T-helper 17 cell (primary cell): ENCODE results near the gene GPC5. TPM values are rescaled to one million over a fixed set of nuclear protein-coding genes. Genes with fewer than 3 reads are reported as not detected.
A peak's percentile ranks its signal among the peaks of the same experiment; 100 is the strongest.
"Not testable (repeated sequence)": the region's sequence is repeated elsewhere in the genome, so short reads cannot be mapped to it uniquely, and the experiment has no call there.

Experiments
- ATAC-seq: fragments of 150-1000 bp; cut with Tn5 transposase; 2 replicates; pipeline ENCODE4 v1.10.0; 2021; ENCODE audit warnings: mild to moderate bottlenecking, moderate library complexity
- DNase-seq, 3 donors: peaks; one replicate each; pipeline versions ENCODE4 v3.0.0 to v3.0.0-alpha.2; 2020 to 2021
- H3K9me3 ChIP-seq: one replicate; pipeline ENCODE4 v1.7.0; 2013; ENCODE audit warnings: low read length, mild to moderate bottlenecking; ENCODE audit not compliant: control insufficient read depth, poor library complexity, severe bottlenecking
- H3K27ac Mint-ChIP-seq: one replicate; pipeline ENCODE4 v1.8.0; 2022; ENCODE audit warnings: mild to moderate bottlenecking, moderate library complexity, mixed read lengths
- H3K27me3 Mint-ChIP-seq: one replicate; pipeline ENCODE4 v1.8.0; 2022; ENCODE audit warnings: mixed read lengths
- H3K36me3 Mint-ChIP-seq: one replicate; pipeline ENCODE4 v1.8.0; 2022; ENCODE audit warnings: low read depth, mixed read lengths
- H3K4me1 Mint-ChIP-seq: one replicate; pipeline ENCODE4 v1.8.0; 2022; ENCODE audit warnings: mild to moderate bottlenecking, mixed read lengths
- H3K4me3 Mint-ChIP-seq: one replicate; pipeline ENCODE4 v1.8.0; 2022; ENCODE audit warnings: mild to moderate bottlenecking, moderate library complexity, mixed read lengths
- total RNA-seq, 4 donors: library from RNA in 2 of 4; stranded (reverse) in 2 of 4; gene quantifications; one replicate each; pipeline ENCODE4 v1.2.3 and lab custom pipeline; 2022 to 2026

The GPC5 gene
- total RNA-seq, 2 donors from 2014 or later, result 1.1 TPM; not detected in 1

DNA sequence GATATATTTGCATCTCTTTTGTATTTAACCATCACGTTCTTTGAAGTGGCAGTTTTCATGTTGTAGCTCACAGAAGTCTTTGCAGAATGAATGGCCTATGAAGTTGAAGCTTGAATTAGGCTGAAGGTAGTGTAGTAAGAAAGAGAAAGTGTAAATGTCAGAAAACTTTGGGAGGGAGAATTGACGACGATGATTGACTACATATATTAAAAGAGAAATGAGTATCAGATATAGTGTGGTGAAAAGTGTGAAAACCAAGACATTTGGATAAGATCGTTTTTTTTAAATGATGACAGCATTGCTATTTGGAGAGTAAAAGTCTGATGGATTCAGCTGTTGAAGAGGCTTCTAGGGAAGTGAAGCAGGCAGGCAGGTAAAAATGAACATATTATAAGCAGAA is 14.6 kb upstream of the GPC5 start:
- ATAC-seq, result no peak
- H3K9me3 ChIP-seq, result no peaks in the 10 kb centered on the region
- DNase-seq, result no peak
- Mint-ChIP-seq H3K27ac (no peak overlapping the region), H3K4me1 (peaks cover 4% of the 10 kb centered on the region), H3K36me3 (peaks cover 4% of the 10 kb centered on the region), H3K27me3 (peaks cover 29% of the 10 kb centered on the region), H3K4me3 (peak overlapping the region; percentile 19)

- DNase-seq (no peak), ATAC-seq (no peak)
- Mint-ChIP-seq H3K4me3 (no peak overlapping the region), H3K36me3 (peaks cover 4% of the 10 kb centered on the region), H3K4me1 (peaks cover 4% of the 10 kb centered on the region), H3K27ac (no peak overlapping the region), H3K27me3 (peaks cover 38% of the 10 kb centered on the region)
- H3K9me3 ChIP-seq, result no peaks in the 10 kb centered on the region
Observed at GRCh38 chr13:91384896-91385295, 13.5 kb upstream of the GPC5 start.

DNA sequence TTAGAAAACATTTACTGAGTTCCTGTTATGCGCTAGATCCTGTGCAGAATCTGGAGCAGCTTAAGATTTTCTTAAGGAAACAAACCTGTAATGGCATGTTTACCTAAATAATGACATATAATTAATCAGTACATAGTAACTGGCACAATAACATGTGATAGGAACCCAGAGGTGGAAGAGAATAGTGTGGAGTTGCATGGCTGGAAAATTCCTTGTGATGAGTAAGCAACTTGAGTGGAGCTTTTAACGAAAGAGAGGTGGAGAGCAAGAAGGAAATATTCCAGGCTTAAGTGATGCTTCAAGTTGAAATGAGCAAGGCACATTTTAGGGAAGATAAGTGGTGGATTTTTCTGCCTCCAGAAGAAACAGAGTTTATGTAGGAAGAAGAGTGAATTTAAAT is 9.2 kb upstream of the GPC5 start:
- Mint-ChIP-seq H3K4me1 (no peaks in the 10 kb centered on the region), H3K27ac (no peak overlapping the region)

GRCh38 chr13:91397595-91397994 is 826 bp upstream of the GPC5 start:
- DNase-seq (no peak), ATAC-seq (no peak)
- H3K9me3 ChIP-seq, result no peaks in the 10 kb centered on the region
- Mint-ChIP-seq H3K4me1 (peaks cover 9% of the 10 kb centered on the region), H3K4me3 (no peak overlapping the region), H3K27ac (no peak overlapping the region), H3K27me3 (peaks cover 35% of the 10 kb centered on the region), H3K36me3 (no peaks in the 10 kb centered on the region)

More for the DNA sequence above, 9.2 kb upstream of the GPC5 start:
- peaks cover 55% of the 10 kb centered on the region for H3K27me3 Mint-ChIP-seq
- H3K4me3 Mint-ChIP-seq, result no peak overlapping the region
- peaks cover 10% of the 10 kb centered on the region for H3K36me3 Mint-ChIP-seq
- DNase-seq (no peak), ATAC-seq (no peak)
- H3K9me3 ChIP-seq, result no peaks in the 10 kb centered on the region

GRCh38 chr13:91399189-91400062 is 1.0 kb downstream of the GPC5 start:
- H3K9me3 ChIP-seq, result no peaks in the 10 kb centered on the region
- Mint-ChIP-seq H3K27ac (no peak overlapping the region), H3K4me3 (peak overlapping the region; percentile 84), H3K27me3 (peaks cover 36% of the 10 kb centered on the region), H3K36me3 (no peaks in the 10 kb centered on the region), H3K4me1 (peaks cover 12% of the 10 kb centered on the region)
- ATAC-seq (no peak), DNase-seq (no peak)

- DNase-seq, result no peak
- no peak for ATAC-seq
- H3K4me1 Mint-ChIP-seq, result peaks cover 12% of the 10 kb centered on the region
- peak overlapping the region; percentile 84 for H3K4me3 Mint-ChIP-seq
- H3K9me3 ChIP-seq, result no peaks in the 10 kb centered on the region
- no peak overlapping the region for H3K27ac Mint-ChIP-seq
- no peaks in the 10 kb centered on the region for H3K36me3 Mint-ChIP-seq
- peaks cover 30% of the 10 kb centered on the region for H3K27me3 Mint-ChIP-seq
Observed at GRCh38 chr13:91400063-91400399, 1.6 kb downstream of the GPC5 start.

DNA sequence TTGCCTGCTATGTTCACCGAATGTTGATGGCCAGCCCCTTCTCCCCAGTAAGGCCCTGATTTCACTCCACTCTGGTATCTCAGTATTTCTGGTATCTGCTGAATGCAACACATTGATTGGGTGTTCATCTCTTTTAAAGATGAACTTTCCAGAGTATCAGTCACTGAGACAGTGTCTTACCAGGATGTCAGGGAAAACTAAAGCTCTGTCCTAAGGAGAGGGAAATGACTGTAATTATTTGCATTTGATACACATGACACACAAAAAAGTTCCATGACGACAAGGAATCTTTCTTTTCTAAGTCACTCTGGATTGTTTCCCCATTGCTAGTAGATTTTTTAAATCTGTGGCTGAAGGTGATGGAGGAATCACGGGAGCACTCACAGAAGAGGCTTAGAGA is 2.2 kb downstream of the GPC5 start:
- DNase-seq (no peak), ATAC-seq (no peak)
- H3K4me1 Mint-ChIP-seq, result peaks cover 12% of the 10 kb centered on the region
- no peaks in the 10 kb centered on the region for H3K9me3 ChIP-seq
- peaks cover 25% of the 10 kb centered on the region for H3K27me3 Mint-ChIP-seq
- H3K4me3 Mint-ChIP-seq, result no peak overlapping the region
- H3K36me3 Mint-ChIP-seq, result no peaks in the 10 kb centered on the region
- no peak overlapping the region for H3K27ac Mint-ChIP-seq

DNA sequence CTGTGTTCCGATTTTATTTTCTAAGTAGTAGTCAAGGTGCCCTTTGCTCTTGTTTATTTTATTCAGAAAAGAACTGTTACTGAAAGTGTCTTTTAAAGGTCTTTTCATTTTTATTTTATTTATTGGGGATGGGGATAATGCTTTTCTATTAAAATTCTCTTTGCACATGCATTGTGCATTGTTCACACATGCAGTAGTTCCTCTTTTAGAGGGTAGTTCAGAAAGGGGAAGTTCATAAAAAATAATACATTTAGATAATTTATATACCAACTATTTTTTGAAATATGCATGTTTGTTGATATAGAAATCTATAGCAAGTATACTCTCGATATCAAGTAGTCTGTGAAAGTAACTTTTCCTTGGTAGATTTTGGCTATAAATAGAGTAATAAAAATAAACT is 3.5 kb downstream of the GPC5 start:
- DNase-seq (no peak), ATAC-seq (no peak)
- Mint-ChIP-seq H3K4me1 (peaks cover 12% of the 10 kb centered on the region), H3K36me3 (no peaks in the 10 kb centered on the region), H3K27ac (no peak overlapping the region), H3K4me3 (no peak overlapping the region), H3K27me3 (peaks cover 23% of the 10 kb centered on the region)
- H3K9me3 ChIP-seq, result no peaks in the 10 kb centered on the region

DNA sequence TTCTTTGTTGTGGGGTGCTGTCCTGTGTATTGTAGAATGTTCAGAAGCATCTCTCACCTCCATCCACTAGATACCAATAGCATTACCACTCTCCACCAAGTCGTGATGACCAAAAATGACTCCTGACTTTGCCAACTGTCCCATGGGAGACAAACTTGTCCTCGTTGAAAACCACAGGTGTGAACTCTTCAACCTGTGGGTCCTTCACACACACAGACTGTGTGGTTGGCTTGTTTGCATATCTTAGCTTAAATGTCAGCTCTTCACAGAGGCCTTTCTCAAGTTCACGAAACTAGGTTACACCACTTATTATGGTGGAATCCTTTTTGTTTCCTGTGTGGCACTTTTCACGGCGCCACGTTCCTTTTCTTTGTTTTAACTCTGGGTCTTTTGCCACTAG is 6.8 kb downstream of the GPC5 start:
- Mint-ChIP-seq H3K36me3 (no peaks in the 10 kb centered on the region), H3K27me3 (peaks cover 33% of the 10 kb centered on the region), H3K4me1 (peaks cover 2% of the 10 kb centered on the region), H3K27ac (no peak overlapping the region), H3K4me3 (no peak overlapping the region)
- DNase-seq (no peak), ATAC-seq (no peak)
- H3K9me3 ChIP-seq, result no peaks in the 10 kb centered on the region

DNA sequence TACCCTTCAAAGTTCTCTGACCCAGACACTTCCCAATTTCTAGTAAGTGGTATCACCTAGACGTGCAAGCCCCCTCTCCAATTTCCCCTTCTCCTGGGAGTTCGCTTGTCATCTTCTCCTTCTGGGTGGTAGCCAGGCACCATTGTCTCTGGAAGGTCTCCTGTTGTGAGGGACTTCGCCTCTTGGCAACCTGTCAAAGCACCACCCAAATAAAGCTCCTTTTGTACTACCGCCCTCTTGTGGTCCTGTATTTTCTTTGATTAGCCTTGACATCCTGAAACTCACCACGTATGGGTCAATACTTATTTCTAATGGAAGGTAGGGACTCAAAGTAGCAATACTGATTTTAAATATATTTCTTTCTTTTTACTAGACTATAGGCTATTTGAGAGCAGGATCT is 8.2 kb downstream of the GPC5 start:
- H3K27ac Mint-ChIP-seq, result no peak overlapping the region
- ATAC-seq, result peak; percentile 41
- DNase-seq, result no peak
- no peaks in the 10 kb centered on the region for H3K9me3 ChIP-seq
- H3K4me1 Mint-ChIP-seq, result peaks cover 2% of the 10 kb centered on the region
- no peaks in the 10 kb centered on the region for H3K36me3 Mint-ChIP-seq
- no peak overlapping the region for H3K4me3 Mint-ChIP-seq
- peaks cover 34% of the 10 kb centered on the region for H3K27me3 Mint-ChIP-seq

- peaks cover 3% of the 10 kb centered on the region for H3K36me3 Mint-ChIP-seq
- no peak overlapping the region for H3K4me3 Mint-ChIP-seq
- no peak for ATAC-seq
- H3K4me1 Mint-ChIP-seq, result no peaks in the 10 kb centered on the region
- H3K9me3 ChIP-seq, result no peaks in the 10 kb centered on the region
- no peak for DNase-seq
- H3K27me3 Mint-ChIP-seq, result peaks cover 33% of the 10 kb centered on the region
- H3K27ac Mint-ChIP-seq, result no peak overlapping the region
Observed at GRCh38 chr13:91408971-91409370, 10.6 kb downstream of the GPC5 start.

GRCh38 chr13:91416579-91416978 is 18.2 kb downstream of the GPC5 start:
- peaks cover 38% of the 10 kb centered on the region for H3K27me3 Mint-ChIP-seq
- H3K27ac Mint-ChIP-seq, H3K4me1 Mint-ChIP-seq, H3K4me3 Mint-ChIP-seq, ATAC-seq, H3K36me3 Mint-ChIP-seq, H3K9me3 ChIP-seq, DNase-seq: not testable (repeated sequence)

DNA sequence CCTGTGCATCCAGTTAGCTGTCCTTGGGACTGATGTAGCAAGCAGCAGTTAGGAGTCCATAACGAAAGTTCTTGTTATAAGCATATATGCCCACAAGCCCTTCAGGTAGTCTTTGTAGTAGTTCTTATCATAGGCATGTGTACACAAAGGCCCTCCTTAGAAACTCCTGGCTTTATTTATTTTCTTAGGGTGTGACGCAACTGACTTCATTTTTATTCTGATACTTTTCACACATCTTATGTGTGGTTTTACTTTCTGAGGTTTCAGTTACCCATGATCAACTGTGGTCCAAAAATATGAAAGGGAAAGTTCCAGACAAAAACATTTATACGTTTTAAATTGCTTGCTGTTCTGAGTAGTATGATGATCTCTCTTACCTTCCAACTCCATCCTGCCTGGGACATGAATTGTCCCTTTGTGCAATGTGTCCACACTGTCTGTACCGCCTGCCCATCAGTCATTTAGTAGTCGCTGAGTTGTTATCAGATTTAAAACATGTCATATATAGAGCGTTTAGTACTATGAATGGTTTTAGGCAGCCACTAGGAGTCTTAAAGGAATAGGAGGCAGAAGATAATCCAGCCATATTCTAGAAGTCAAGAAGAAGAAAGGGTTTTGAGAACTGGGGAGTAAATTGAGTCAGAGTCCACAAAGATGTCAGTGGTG is 19.4 kb downstream of the GPC5 start:
- H3K27ac Mint-ChIP-seq, result no peak overlapping the region
- no peaks in the 10 kb centered on the region for H3K9me3 ChIP-seq
- H3K4me3 Mint-ChIP-seq, result no peak overlapping the region
- no peaks in the 10 kb centered on the region for H3K4me1 Mint-ChIP-seq
- no peak for ATAC-seq
- H3K27me3 Mint-ChIP-seq, result peaks cover 33% of the 10 kb centered on the region
- DNase-seq, result no peak
- H3K36me3 Mint-ChIP-seq, result no peaks in the 10 kb centered on the region

GRCh38 chr13:91426913-91427312 is 28.5 kb downstream of the GPC5 start:
- DNase-seq, result no peak
- H3K27ac Mint-ChIP-seq, result no peak overlapping the region
- ATAC-seq, result no peak
- H3K27me3 Mint-ChIP-seq, result no peaks in the 10 kb centered on the region
- no peak overlapping the region for H3K4me3 Mint-ChIP-seq
- no peaks in the 10 kb centered on the region for H3K9me3 ChIP-seq
- H3K36me3 Mint-ChIP-seq, result no peaks in the 10 kb centered on the region
- no peaks in the 10 kb centered on the region for H3K4me1 Mint-ChIP-seq
